Fibroblast of skin of left quadriceps (primary cell): ENCODE measurements around the gene CTAGE1.

Experiments used
- DNase-seq, 2 experiments: peaks; one replicate each; pipeline ENCODE4 v3.0.0-alpha.2; 2013; ENCODE audit warnings: low read depth in 2 of 2

Gene CTAGE1

GRCh38 chr18:22391407-22392345 lies 26.0 kb downstream of the CTAGE1 start:
- DNase-seq = peak; percentile 46 to 50

GRCh38 chr18:22387787-22388186 lies 29.9 kb downstream of the CTAGE1 start:
- no peak for DNase-seq

DNA sequence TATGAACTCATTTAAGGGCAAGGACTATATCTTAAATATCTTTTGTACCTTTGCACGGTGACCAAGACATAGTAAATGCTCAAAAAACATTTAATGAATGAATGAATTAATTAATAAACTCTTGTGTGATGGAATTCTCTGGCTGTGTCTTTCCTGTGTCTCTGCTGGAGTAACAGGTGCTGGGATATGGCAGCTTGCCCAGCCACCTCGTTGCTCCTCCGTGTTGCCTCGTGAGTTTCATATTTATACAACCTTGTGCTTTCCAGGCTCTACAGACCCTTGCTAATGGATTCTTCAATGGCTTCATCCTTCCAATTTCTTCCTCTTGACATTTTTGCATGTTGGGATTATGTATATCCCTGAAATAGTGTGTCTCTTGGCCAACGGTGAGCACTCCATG lies 30.4 kb downstream of the CTAGE1 start:
- no peak for DNase-seq

GRCh38 chr18:22385718-22386117 lies 32.0 kb downstream of the CTAGE1 start:
- DNase-seq = peak; percentile 91 to 92

DNA sequence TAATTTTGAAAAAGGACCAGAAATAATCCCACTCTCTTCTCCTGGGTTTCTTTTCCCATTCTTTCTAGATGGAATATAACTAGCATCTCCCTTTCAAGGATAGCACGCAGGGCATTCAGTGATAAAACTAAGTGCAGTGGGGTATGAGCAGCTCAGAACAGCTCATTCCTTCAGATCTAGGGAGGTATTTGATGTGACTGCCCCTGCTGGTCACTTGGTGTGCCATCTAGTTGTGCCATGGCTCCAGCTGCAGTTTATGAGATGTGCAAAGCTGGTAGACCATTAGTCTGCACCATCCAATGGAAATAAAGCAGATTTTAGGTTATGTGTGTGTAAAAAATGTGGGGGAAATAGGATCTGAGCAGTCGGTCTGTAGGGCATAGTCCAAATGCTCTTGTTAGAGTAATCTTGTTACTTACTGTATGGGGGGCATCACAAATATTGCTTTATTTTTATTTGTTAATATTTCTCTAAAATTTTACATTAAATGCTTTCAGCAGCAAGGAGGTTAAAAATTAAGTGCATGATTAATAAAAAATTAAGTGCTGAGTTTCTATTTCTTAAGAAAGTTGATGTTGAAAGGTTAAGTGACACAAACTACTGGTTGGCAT lies 38.9 kb downstream of the CTAGE1 start:
- DNase-seq = no peak

DNA sequence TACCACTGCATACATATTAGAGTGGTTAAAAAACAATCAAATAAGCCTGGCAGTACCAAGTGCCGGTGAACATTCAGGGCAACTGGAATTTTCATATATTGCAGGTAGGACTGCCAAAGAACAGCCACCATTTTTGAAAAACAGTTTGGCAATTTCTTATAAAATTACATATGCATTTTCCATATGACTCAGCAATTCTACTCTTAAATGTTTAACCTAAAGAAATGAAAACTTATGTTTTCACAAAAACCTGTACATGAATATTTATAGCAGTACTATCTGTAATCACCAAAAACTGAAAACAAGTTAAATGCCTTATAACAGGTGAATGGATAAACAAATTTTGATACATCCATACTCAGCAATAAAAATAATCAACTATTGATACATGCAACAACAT lies 39.9 kb downstream of the CTAGE1 start:
- no peak for DNase-seq

GRCh38 chr18:22370414-22370813 lies 47.3 kb downstream of the CTAGE1 start:
- DNase-seq = no peak

DNA sequence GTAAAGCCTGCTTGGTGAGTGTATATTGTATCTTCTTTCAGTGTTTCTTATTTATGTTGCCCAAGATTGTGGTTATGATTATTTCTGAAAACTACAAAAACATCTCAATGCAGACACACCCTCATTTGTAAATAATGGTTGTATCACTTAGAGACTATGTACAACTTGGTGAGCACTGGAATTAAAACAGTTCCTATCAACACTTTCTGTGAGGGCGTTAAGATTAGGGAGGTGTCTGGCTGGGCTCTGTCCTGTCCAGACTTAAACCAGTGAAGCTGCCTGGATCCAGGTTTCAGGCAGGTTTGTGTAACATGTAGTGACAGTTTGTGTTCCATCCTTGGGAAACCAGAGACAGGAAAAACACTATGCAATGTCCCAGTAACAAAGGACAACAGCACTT lies 49.7 kb downstream of the CTAGE1 start:
- DNase-seq = no peak

GRCh38 chr18:22367303-22367702 lies 50.4 kb downstream of the CTAGE1 start:
- no peak for DNase-seq

DNA sequence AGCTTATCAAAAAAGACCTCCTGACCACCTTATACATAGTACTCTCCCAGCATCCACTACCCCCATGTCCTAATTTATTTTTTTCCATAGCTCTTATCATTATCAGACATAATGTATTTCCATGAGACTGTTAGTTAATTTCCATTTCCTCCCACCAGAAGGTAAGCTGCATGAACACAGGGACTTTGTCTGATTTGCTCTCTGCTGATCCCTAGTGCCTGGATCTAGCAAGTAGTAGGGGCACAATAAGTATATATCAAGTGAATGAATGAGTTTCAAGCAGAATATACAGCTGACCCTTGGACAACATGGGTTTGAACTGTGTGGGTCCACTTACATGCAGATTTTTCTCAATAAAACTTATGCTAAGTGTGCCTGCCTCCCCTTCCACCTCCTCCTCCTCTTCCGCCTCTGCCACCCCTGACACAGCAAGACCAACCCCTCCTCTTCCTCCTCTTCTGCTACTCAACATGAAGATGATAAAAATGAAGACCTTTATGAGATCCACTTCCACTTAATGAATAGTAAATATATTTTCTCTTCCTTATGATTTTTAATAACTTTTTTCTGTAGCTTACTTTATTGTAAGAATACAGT lies 53.8 kb downstream of the CTAGE1 start:
- DNase-seq = no peak
